ENCODE measurements around the gene KCNJ5. TPM values are rescaled to one million over a fixed set of nuclear protein-coding genes. Genes with fewer than 3 reads are reported as not detected.

Gene KCNJ5
- total RNA-seq, 2 experiments from 2014 or later: not detected

- no peak for TF ChIP-seq CTCF (IDR thresholded peaks at IDR 0.05)
- ATAC-seq (no peak), DNase-seq (no peak)
- Mint-ChIP-seq H3K4me3 (no peak overlapping the region), H3K4me1 (ENCODE audit: low read depth) (peaks cover 11% of the 10 kb centered on the region), H3K27ac (no peak overlapping the region), H3K9me3 (no peaks in the 10 kb centered on the region), H3K36me3 (ENCODE audit: low read depth) (no peaks in the 10 kb centered on the region), H3K27me3 (peaks cover 2% of the 10 kb centered on the region)
- CTCF ChIA-PET: interaction anchor here (1.0 to 2.5 kb wide), 3 partner anchors 17 to 42 kb away, joined by 3 to 15 read pairs (median 3); no protein-coding TSS in a partner anchor
- intact Hi-C loops (cut with micrococcal nuclease): no loop called here
- POLR2A ChIA-PET: no interaction called here
These were observed 35.4 kb downstream of the KCNJ5 start for GRCh38 chr11:128926437-128927107.

GRCh38 chr11:128927108-128927461, 35.9 kb downstream of the KCNJ5 start:
- intact Hi-C loops (cut with micrococcal nuclease): no loop called here
- ChIA-PET POLR2A (no interaction called here), CTCF (interaction anchor here (1.0 kb wide), 1 partner anchor 42 kb away, joined by 3 read pairs; no protein-coding TSS in a partner anchor)
- ATAC-seq (no peak), DNase-seq (no peak)
- Mint-ChIP-seq H3K27ac (no peak overlapping the region), H3K9me3 (no peaks in the 10 kb centered on the region), H3K4me3 (no peak overlapping the region), H3K36me3 (ENCODE audit: low read depth) (no peaks in the 10 kb centered on the region), H3K4me1 (ENCODE audit: low read depth) (peaks cover 11% of the 10 kb centered on the region), H3K27me3 (no peaks in the 10 kb centered on the region)
- TF ChIP-seq CTCF (IDR thresholded peaks at IDR 0.05): no peak

- H3K4me3 Mint-ChIP-seq: no peak overlapping the region
- no peaks in the 10 kb centered on the region for H3K9me3 Mint-ChIP-seq
- no peak overlapping the region for H3K27ac Mint-ChIP-seq
- H3K4me1 Mint-ChIP-seq (ENCODE audit: low read depth): peaks cover 11% of the 10 kb centered on the region
- CTCF ChIA-PET: interaction anchor here (1.0 to 2.1 kb wide), 3 partner anchors 29 to 43 kb away, joined by 3 to 9 read pairs (median 6); no protein-coding TSS in a partner anchor
- DNase-seq (no peak), ATAC-seq (no peak)
- POLR2A ChIA-PET: no interaction called here
- no peak for TF ChIP-seq CTCF (IDR thresholded peaks at IDR 0.05)
- H3K27me3 Mint-ChIP-seq: no peaks in the 10 kb centered on the region
- intact Hi-C loops (cut with micrococcal nuclease): no loop called here
- H3K36me3 Mint-ChIP-seq (ENCODE audit: low read depth): no peaks in the 10 kb centered on the region
These were observed 36.7 kb downstream of the KCNJ5 start for GRCh38 chr11:128927683-128928336.

- Mint-ChIP-seq H3K27ac (no peak overlapping the region), H3K4me1 (ENCODE audit: low read depth) (peaks cover 11% of the 10 kb centered on the region), H3K9me3 (no peaks in the 10 kb centered on the region), H3K4me3 (no peak overlapping the region), H3K27me3 (no peaks in the 10 kb centered on the region), H3K36me3 (ENCODE audit: low read depth) (no peaks in the 10 kb centered on the region)
- peak; percentile 60 for ATAC-seq
- POLR2A ChIA-PET: no interaction called here
- no peak for TF ChIP-seq CTCF (IDR thresholded peaks at IDR 0.05)
- CTCF ChIA-PET: interaction anchor here (1.4 to 2.1 kb wide), 2 partner anchors 28 to 43 kb away, joined by 6 to 9 read pairs; no protein-coding TSS in a partner anchor
- intact Hi-C loops (cut with micrococcal nuclease): no loop called here
- DNase-seq: peak; percentile 29
These were observed 37.2 kb downstream of the KCNJ5 start for GRCh38 chr11:128928400-128928799.

GRCh38 chr11:128929468-128929867, 38.3 kb downstream of the KCNJ5 start:
- Mint-ChIP-seq H3K4me1 (ENCODE audit: low read depth) (peaks cover 11% of the 10 kb centered on the region), H3K9me3 (no peaks in the 10 kb centered on the region), H3K27ac (no peak overlapping the region), H3K36me3 (ENCODE audit: low read depth) (no peaks in the 10 kb centered on the region), H3K27me3 (no peaks in the 10 kb centered on the region), H3K4me3 (no peak overlapping the region)
- ChIA-PET POLR2A (no interaction called here), CTCF (interaction anchor here (1.4 to 2.1 kb wide), 2 partner anchors 27 to 44 kb away, joined by 6 to 9 read pairs; no protein-coding TSS in a partner anchor)
- intact Hi-C loops (cut with micrococcal nuclease): no loop called here
- DNase-seq: peak; percentile 42
- TF ChIP-seq CTCF (IDR thresholded peaks at IDR 0.05): no peak
- peak; percentile 74 for ATAC-seq

Data from activated CD8-positive, alpha-beta T cell treated with anti-CD3 and anti-CD28 coated beads for 36 hours (primary cell).